Activated T-cell treated with anti-CD3 and anti-CD28 coated beads for 1 hour (primary cell): Measurements from ENCODE around the gene FAM53A.
A peak's percentile ranks its signal among the peaks of the same experiment; 100 is the strongest.

Source experiments
- DNase-seq: peaks from one replicate; pipeline ENCODE4 v3.0.0-alpha.2; 2020; ENCODE audit warnings: low read depth

The FAM53A gene

DNA sequence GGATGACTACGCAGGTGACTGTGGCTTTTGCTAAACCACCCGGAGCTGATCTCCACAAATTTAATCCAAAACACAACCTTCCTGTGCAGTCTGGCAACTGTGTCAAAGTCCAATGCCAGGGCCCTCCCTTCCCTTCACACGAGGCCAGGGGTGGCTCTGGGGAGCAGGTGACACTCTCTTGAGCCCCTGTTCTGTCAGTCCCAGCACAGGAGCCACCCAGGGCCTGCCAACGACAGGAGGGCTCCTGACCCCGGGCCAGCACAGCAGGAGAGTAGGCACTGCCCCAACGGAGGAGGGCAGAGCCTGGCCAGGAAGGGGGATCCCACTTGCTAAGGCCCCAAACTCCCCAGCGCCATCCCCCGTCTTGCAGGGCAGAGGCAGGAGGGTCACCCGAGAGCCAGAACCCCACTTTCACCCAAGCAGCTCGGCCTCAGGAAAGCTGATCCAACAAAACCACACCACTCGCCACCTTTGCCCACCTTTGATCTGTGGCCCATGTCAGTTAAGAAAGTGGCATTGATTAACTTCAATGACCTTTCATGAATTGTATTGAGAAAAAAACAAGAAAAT is 44.7 kb downstream of the FAM53A start:
- DNase-seq, result no peak

DNA sequence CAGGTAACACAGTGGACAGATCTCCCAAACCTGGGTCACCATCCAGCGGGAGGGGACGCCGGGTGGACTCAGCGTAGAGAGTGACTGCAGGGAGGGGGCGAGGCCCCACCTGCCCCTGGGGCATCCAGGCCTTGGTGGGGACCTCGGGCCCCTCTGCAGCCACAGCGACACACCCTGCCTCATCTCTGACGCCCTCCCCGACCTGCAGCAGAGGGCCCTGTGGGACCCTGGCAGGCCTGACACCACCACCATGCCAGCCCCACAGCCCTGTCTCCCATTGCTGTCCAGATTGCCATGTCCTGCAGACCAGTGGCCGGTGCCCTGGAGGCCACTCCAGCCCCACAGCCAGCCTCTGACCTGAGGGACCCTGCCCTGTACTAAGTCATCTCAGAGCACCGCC is 45.2 kb downstream of the FAM53A start:
- no peak for DNase-seq

DNA sequence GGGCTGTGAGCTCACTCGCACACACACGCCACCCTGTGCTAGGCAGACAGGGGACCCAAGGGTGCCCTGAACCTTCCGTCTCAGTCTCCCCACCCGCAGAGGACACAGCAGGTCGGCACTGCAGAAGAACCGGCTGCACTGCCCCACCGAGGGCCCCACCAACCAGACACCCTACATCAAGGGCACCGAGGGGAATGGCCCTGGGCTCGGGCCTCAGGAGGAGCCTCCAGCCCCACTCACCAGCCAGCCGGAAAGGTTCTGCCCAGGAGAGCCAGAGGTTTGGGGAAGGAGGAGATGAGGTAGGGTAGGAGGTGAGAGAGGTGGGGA is 45.9 kb downstream of the FAM53A start:
- DNase-seq, result no peak

DNA sequence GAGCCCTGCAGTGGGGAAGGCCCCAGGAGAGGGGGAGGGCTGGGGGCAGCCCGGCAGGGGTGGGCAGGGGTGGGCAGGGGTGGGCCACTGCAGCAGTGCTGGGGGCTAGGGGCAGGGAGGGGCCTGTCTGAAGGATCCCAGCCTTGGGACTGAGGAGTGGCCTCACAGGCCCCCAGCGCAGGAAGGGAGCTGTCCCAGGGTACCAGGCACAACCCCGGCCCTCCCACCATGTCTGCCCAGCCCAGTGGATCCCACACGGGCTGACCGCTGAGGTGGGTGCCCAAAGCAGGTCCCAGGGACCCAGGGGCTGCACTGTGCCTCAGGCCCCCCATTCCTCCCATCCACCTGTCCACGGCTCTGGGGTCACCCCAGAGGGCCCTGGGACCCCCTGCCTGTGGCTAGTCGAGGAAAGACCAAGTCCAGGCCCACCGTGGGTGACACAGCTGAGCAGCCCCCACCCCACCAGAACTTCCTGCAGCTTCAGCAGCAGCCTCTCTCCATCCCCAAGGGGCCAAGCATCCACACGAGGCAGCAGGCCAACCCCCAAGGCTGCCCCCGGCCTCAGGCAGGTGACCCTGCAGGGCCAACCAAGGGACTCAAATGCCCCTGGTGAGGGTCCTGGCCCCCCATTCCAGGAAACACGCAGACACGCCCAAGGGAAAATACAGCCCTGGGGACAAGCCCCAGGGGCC is 46.4 kb downstream of the FAM53A start:
- no peak for DNase-seq

- DNase-seq, result no peak
Observed at GRCh38 chr4:1636490-1637211, 47.5 kb downstream of the FAM53A start.

- no peak for DNase-seq
Observed at GRCh38 chr4:1635464-1635863, 48.6 kb downstream of the FAM53A start.

- DNase-seq, result no peak
Observed at GRCh38 chr4:1633993-1634392, 50.1 kb downstream of the FAM53A start.

DNA sequence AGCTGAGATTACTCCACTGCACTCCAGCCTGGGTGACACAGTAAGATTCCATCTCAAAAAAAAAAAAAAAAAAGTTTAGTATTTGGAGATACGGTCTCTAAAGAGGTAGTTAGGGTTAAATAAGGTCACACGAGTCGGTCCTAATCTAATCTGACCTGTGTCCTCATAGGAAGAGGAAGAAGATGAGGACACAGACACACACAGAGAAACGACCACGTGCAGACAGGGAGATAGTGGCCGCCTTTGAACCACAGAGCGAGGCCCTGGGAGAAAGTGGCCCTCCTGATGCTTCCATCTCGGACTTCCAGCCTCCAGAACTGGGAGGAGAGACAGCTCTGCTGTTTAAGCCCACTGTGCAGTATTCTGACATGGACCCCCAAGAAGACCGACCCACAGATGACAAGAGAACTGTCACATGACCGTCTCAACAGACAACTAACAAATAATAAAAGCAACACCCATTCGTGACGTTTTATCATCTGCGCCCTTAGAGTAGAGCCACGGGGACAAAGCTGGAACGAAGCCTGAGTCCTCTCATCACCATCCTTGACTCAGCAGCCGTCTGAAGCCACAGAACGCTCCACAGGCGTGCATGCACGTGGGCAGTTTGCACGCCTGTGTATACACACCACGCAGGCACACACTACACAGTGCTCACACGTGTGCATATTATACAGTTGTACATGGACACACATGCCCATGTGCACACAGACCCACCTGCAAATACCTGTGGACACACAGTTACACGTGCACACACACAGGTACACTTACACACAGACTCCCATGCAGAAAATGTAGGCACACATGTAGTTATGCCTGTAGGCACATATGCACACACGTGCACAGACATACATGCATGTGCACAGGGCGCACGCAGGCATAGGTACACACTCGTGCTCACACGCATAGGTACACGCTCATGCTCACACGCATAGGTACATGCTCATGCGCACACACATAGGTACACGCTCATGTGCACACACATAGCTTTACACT is 51.7 kb downstream of the FAM53A start:
- no peak for DNase-seq

GRCh38 chr4:1631136-1631535 is 53.0 kb downstream of the FAM53A start:
- DNase-seq, result no peak

GRCh38 chr4:1630266-1630665 is 53.8 kb downstream of the FAM53A start:
- DNase-seq, result no peak

GRCh38 chr4:1629699-1630083 is 54.4 kb downstream of the FAM53A start:
- DNase-seq, result no peak

DNA sequence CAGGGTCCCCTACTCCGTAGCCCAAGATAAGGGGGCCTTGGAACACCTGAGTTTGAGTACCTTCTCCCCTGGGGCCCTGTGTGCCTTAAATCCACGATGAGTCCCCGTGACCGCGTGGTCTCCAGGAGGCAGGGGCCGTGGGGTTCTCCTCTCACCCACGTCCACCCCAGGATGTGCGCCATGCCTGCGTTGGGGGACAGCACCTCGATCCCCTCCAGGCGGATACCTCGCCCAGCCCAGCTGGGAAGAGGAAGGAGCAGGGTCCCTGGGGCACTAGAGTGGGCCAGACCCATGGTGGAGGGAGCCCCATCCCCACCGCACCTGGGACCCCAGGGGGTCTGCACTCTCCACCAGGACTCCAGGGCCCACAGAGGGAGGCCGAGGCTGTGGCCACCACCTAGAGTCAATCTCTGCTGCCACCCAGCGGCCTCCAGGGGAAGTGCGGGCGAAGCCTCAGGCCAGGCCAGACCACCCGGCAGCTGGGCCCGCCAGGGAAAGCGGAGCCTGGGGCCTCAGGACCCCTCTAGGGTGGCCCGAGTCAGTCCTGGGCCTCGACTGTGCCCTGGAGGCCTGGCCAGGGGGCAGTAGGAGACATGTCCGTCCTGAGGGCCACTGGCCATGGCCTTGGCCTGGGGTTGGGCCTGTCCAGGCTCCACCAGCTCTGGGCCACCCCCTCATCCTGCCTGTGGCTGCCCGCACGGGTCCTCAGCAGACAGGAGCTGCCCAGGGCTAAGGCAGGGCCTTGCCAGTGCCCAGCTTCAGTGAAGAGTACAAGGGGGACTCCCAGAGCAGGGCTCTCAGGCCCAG is 55.0 kb downstream of the FAM53A start:
- DNase-seq, result peak; percentile 64

GRCh38 chr4:1627417-1628313 is 56.4 kb downstream of the FAM53A start:
- no peak for DNase-seq

DNA sequence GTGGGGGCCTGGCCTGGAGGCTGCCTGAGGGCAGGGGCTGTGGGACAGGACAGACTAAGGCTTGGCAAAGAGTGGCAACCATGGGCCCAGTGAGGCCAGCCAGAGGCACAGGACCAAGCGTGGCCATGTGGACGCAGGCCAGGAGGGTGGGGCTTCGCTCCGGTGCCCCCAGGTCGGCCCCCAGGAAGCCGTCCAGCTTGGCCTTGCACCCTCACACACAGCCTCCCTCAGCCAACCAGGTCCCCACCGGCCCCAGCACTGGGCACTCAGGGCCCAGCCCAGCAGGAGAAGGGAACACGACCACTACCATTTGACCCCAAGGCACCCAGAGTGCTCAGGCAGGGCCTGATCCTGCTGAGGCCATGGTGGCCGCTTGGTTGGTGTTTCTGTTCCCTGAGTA is 57.2 kb downstream of the FAM53A start:
- no peak for DNase-seq

DNA sequence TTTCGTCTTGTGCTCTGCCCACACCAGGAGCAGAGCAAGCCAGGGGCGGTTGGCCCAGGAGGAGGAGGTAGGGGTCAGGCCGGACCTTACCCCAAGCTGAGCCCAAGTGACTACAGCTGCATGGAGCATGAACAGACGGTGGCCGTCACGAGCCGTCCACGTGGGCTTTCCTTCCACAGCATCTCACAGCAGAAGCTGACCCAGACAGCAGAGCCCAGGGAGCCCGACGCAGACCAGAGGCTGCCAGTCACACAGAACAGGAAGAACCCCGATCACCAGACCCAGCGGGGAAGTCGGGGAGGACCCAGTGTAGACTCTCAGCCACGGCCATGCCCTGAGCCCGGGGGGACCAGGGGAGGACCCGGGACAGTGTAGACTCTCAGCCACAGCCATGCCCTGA is 58.0 kb downstream of the FAM53A start:
- DNase-seq, result no peak

GRCh38 chr4:1625600-1626138 is 58.4 kb downstream of the FAM53A start:
- DNase-seq, result no peak

DNA sequence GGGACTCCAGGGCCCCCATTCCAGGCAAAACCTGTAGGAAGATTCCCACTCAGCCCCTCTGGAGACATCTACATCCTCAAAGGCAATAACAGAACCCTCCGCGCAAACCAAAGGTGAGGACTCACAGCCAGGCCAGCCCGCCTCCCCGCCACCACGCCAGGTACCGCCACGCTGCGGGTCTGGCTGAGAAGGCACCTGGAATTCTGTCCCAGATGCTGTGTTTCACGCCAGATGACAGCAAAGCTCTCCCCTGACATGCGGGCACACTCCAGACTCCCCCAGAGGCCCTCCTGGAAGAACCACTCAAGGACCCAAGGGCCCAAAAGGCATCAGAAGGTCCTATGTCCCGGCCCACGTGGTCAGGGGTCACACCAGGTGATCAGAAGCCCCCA is 59.6 kb downstream of the FAM53A start:
- no peak for DNase-seq

DNA sequence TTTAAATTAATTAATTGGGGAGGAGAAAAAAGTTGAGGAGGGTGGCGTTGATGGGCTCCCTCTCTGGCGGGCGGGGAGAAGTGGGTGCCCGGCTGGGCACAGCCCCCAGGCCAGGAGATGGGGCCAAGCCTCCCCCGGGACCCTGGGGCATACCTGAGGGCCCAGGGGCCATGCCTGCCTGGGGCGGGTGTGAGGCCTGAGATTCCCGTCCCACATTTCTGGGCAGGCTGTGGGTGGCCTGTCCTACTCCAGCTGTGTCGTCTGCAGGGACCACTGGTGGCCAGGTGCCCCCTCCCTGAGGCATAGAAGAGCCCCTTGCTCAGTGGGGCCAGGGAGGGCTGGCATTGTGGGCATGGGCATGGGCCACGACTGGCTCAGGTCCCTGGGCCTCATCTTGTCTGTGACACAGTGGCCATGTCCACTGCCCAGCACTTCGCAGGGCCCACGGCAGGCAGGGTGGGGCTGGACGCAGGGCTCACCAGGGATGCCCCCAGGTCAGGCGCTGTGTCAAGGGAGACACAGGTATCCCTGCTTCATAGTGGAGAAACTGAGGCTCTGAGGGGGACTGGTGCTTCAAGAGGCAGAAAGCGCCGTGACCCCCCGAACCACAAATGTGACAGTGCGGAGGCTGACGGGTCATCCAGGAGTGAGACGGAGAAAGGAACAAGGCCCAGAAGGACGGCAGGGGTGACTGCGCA is 60.1 kb downstream of the FAM53A start:
- no peak for DNase-seq

DNA sequence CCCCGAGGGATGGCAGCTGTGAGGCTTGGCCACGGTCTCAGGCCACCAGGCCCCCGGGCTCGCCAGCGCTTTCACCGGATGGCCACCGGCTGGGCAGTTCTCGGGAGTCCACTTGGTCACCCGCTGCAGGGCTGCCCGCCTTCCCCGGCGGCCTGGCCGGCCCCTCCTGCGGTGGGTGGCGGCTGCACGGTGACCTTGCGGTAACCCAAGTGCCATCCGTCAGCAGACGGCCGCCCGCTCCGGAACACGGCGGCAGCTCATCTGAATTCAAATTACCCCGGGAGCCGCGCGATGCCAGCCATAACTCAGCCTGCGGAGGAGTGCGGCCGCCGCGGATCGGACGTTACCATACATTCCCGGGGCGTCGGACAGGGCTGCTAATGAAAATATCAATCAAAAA is 60.7 kb downstream of the FAM53A start:
- DNase-seq, result no peak

- DNase-seq, result no peak
Observed at GRCh38 chr4:1622956-1623355, 61.2 kb downstream of the FAM53A start.
